Bronchial epithelial cell (primary cell): ENCODE results near the gene BARHL2. TPM values are rescaled to one million over a fixed set of nuclear protein-coding genes. Genes with fewer than 3 reads are reported as not detected.

Source experiments
- DNase-seq: peaks from one replicate; pipeline ENCODE4 v3.0.0-alpha.2; 2010; ENCODE audit warnings: low read depth
- FAIRE-seq: peaks from 2 replicates; lab custom pipeline; 2011; peaks lifted over from hg19 to GRCh38; lab: Jason Lieb, UNC
- H3K27me3 ChIP-seq: 2 replicates; pipeline ENCODE4 v1.5.1; 2011; ENCODE audit warnings: low read length; ENCODE audit not compliant: control insufficient read depth, insufficient read depth
- H3K36me3 ChIP-seq: 2 replicates; pipeline ENCODE4 v1.5.1; 2011; ENCODE audit warnings: low read length; ENCODE audit not compliant: control insufficient read depth, insufficient read depth
- H3K4me3 ChIP-seq: 2 replicates; pipeline ENCODE4 v1.5.1; 2011; ENCODE audit warnings: mild to moderate bottlenecking, low read depth, low read length, control low read depth
- CTCF ChIP-seq: IDR thresholded peaks from 2 replicates; pipeline ENCODE4 v1.5.1; 2011; ENCODE audit warnings: mild to moderate bottlenecking, moderate library complexity, low read length, control low read depth, inconsistent platforms; ENCODE audit not compliant: insufficient read depth, severe bottlenecking
- total RNA-seq: library from RNA; depleted of rRNA; stranded (reverse); fragments of >200 nt; gene quantifications from 2 replicates; pipeline ENCODE4 v1.2.1, GENCODE V29; 2014

Gene BARHL2
- total RNA-seq, 1 donor from 2014 or later: not detected

- TF ChIP-seq CTCF: no peak
- no peaks in the 10 kb centered on the region for H3K36me3 ChIP-seq
- FAIRE-seq (no peak), DNase-seq (no peak)
- peaks cover 65% of the 10 kb centered on the region for H3K27me3 ChIP-seq
- H3K4me3 ChIP-seq: no peak overlapping the region
Observed at GRCh38 chr1:90718411-90719329, 1.6 kb upstream of the BARHL2 start.

- H3K27me3 ChIP-seq: peaks cover 66% of the 10 kb centered on the region
- H3K4me3 ChIP-seq: no peak overlapping the region
- DNase-seq: no peak
- no peak for FAIRE-seq
- no peak for TF ChIP-seq CTCF
- no peaks in the 10 kb centered on the region for H3K36me3 ChIP-seq
Observed at GRCh38 chr1:90717665-90718410, 736 bp upstream of the BARHL2 start.

GRCh38 chr1:90717356-90717664 is 208 bp upstream of the BARHL2 start:
- H3K4me3 ChIP-seq: no peak overlapping the region
- FAIRE-seq (no peak), DNase-seq (no peak)
- TF ChIP-seq CTCF: no peak
- no peaks in the 10 kb centered on the region for H3K36me3 ChIP-seq
- H3K27me3 ChIP-seq: peaks cover 68% of the 10 kb centered on the region

DNA sequence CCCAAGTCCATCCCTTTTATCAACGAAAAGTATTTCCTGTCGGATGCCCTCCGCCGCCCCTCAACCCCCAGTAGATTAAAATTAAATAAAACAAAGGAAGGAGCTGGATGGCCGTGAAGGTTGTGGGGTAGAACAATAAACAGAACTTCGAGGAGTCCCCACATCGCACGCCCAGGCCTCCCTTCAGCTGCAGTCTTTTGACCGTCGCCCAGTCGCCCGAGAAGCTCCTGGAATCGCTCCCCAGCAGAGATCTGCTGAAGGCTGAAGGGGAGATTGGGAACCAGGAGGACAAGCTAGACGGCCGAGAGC is 905 bp downstream of the BARHL2 start:
- Histone ChIP-seq H3K27me3 (peaks cover 73% of the 10 kb centered on the region), H3K4me3 (no peak overlapping the region), H3K36me3 (no peaks in the 10 kb centered on the region)
- no peak for TF ChIP-seq CTCF
- DNase-seq: no peak
- FAIRE-seq: no peak

DNA sequence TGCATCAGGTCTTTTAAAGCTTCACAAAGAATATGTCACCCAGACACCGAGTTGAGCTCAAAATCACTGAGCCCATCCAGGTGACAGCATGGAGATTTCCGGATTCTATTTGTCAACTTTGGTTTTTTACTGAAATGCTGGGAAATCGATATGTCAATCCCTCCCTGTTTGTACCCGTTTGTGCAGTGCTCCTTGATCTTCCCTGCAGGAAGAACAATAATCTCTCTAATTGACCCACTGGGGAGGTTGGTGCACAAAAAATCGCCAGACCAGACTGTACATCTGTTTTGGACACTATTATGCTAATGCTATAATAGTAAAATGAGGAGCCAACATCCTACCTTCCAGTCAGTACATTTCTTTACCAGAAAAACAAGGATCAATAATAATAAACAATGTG is 1.8 kb downstream of the BARHL2 start:
- DNase-seq (no peak), FAIRE-seq (no peak)
- H3K27me3 ChIP-seq: peaks cover 79% of the 10 kb centered on the region
- no peak overlapping the region for H3K4me3 ChIP-seq
- TF ChIP-seq CTCF: no peak
- no peaks in the 10 kb centered on the region for H3K36me3 ChIP-seq
